Parathyroid adenoma (tissue), 2 donors: ENCODE results near the gene GLB1L3.

Source experiments
- H2AFZ ChIP-seq: fragments of 300-600 bp; sonication (generic); one replicate; pipeline ENCODE4 v1.7.0; 2017; ENCODE audit warnings: antibody characterized with exemption, mild to moderate bottlenecking
- H3K27ac ChIP-seq: fragments of 300-600 bp; sonication (generic); one replicate; pipeline ENCODE4 v1.7.0; 2017
- H3K27me3 ChIP-seq: fragments of 300-600 bp; sonication (generic); one replicate; pipeline ENCODE4 v1.7.0; 2017; ENCODE audit warnings: low read length; ENCODE audit not compliant: control insufficient read depth, insufficient read depth
- H3K36me3 ChIP-seq: fragments of 300-600 bp; sonication (generic); one replicate; pipeline ENCODE4 v1.7.0; 2017; ENCODE audit warnings: low read length; ENCODE audit not compliant: control insufficient read depth, insufficient read depth
- H3K4me1 ChIP-seq: fragments of 300-600 bp; sonication (generic); one replicate; pipeline ENCODE4 v1.7.0; 2017; ENCODE audit warnings: control low read depth
- H3K4me2 ChIP-seq: fragments of 300-600 bp; sonication (generic); one replicate; pipeline ENCODE4 v1.7.0; 2017; ENCODE audit warnings: low read length
- H3K4me3 ChIP-seq: fragments of 300-600 bp; sonication (generic); one replicate; pipeline ENCODE4 v1.7.0; 2017; ENCODE audit warnings: low read depth, low read length
- H3K79me2 ChIP-seq: fragments of 300-600 bp; sonication (generic); one replicate; pipeline ENCODE4 v1.7.0; 2017; ENCODE audit warnings: control low read depth
- H3K9ac ChIP-seq: fragments of 300-600 bp; sonication (generic); one replicate; pipeline ENCODE4 v1.7.0; 2017; ENCODE audit warnings: mild to moderate bottlenecking
- H3K9me3 ChIP-seq: fragments of 300-600 bp; sonication (generic); one replicate; pipeline ENCODE4 v1.7.0; 2017; ENCODE audit warnings: low read length; ENCODE audit not compliant: control insufficient read depth
- TF ChIP-seq, protein P1 (sequence below): fragments of 300-600 bp; sonication (generic); IDR thresholded peaks from one replicate; pipeline ENCODE4 v1.7.0; 2017; ENCODE audit warnings: antibody characterized with exemption, mild to moderate bottlenecking
- donor health status: primary hyperparathyroidism.

The GLB1L3 gene

DNA sequence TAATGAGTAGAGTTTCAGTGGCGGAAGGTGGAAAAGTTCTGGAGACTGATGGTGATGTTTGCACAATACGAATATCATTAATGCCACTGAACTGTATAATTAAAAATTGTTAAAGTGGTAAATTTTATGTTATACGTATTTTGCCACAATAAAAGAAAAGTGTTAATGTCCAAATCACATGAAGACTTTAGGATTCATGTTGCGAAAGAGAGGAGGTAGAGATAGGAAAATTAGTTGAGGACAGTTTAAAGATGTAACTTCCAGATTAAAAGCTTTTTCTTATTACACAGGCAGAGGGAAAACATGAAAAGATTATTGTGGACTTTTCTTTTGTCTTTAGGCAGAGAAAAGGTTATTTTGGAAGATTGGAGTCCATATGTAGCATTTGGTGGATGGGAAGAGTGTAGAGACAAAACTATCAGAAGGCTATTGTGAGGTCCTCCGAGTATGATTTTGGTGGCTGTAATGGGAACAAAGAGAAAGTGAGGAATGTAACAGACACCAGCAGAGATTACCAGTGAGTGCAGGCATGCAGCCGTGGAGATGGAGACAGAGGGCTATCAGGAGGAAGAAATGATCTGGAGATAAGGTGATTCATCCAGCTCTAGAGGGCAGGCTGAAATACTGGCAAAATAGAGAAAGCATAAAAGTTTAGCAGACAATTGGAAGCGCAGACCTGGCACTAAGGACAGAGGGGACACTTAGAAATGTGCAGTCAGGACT is 39.2 kb upstream of the GLB1L3 start:
- Histone ChIP-seq H3K36me3 (no peaks in the 10 kb centered on the region), H3K4me3 (no peak overlapping the region), H2AFZ (no peak overlapping the region), H3K4me1 (peaks cover 23% of the 10 kb centered on the region), H3K9me3 (no peaks in the 10 kb centered on the region), H3K27me3 (no peaks in the 10 kb centered on the region), H3K27ac (peak overlapping the region; percentile 63), H3K9ac (no peak overlapping the region), H3K79me2 (no peaks in the 10 kb centered on the region), H3K4me2 (no peak overlapping the region)
- TF ChIP-seq, protein P1, sequence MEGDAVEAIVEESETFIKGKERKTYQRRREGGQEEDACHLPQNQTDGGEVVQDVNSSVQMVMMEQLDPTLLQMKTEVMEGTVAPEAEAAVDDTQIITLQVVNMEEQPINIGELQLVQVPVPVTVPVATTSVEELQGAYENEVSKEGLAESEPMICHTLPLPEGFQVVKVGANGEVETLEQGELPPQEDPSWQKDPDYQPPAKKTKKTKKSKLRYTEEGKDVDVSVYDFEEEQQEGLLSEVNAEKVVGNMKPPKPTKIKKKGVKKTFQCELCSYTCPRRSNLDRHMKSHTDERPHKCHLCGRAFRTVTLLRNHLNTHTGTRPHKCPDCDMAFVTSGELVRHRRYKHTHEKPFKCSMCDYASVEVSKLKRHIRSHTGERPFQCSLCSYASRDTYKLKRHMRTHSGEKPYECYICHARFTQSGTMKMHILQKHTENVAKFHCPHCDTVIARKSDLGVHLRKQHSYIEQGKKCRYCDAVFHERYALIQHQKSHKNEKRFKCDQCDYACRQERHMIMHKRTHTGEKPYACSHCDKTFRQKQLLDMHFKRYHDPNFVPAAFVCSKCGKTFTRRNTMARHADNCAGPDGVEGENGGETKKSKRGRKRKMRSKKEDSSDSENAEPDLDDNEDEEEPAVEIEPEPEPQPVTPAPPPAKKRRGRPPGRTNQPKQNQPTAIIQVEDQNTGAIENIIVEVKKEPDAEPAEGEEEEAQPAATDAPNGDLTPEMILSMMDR: no peak

DNA sequence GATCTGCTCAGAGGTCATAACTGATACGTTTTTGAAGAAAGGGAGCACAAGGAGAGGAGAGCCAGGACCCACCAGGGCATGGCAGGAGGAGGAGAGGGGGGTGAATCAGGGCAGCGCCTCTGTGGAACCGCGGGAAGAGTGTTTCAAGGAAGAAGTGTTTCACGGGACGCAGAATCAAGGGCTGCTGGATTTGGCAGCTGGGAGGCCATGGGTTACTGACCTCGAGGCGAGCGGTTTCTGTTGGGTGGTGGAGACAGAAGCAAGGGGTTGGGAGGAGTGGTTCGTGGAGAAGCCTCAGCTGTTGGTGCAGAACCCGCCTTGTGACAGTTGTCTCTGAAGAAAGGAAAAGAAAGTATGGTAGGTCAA is 38.6 kb upstream of the GLB1L3 start:
- TF ChIP-seq, protein P1: no peak
- Histone ChIP-seq H3K9ac (no peak overlapping the region), H3K36me3 (no peaks in the 10 kb centered on the region)

DNA sequence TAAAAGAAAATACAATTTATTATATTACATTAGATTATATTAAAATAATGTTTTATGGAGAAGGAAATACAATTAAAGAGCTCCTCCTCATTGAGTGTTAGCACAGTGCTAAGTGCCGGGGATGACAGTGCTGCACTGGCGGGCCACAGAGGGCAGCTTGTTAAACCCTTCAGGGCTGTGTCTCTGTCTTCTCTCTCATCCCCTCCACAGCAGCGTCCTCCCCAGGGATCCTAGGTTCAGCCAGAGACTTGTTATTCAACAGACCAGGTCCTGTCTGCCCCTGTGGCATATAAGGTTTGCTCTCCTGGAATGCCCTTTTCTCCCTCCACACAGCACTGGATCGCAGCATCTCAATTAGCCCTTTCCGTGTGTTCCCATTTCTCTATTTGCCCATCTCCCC is 37.2 kb upstream of the GLB1L3 start:
- TF ChIP-seq, protein P1: no peak
- Histone ChIP-seq H2AFZ (no peak overlapping the region), H3K79me2 (no peaks in the 10 kb centered on the region), H3K9me3 (no peaks in the 10 kb centered on the region), H3K9ac (no peak overlapping the region), H3K4me2 (no peak overlapping the region), H3K36me3 (no peaks in the 10 kb centered on the region), H3K27me3 (no peaks in the 10 kb centered on the region), H3K27ac (no peak overlapping the region), H3K4me1 (peaks cover 16% of the 10 kb centered on the region), H3K4me3 (no peak overlapping the region)

More for the DNA sequence above, 38.6 kb upstream of the GLB1L3 start:
- Histone ChIP-seq H3K4me1 (peaks cover 22% of the 10 kb centered on the region), H3K4me2 (no peak overlapping the region), H3K27ac (peak overlapping the region; percentile 63), H2AFZ (no peak overlapping the region), H3K79me2 (no peaks in the 10 kb centered on the region), H3K9me3 (no peaks in the 10 kb centered on the region), H3K4me3 (no peak overlapping the region), H3K27me3 (no peaks in the 10 kb centered on the region)

DNA sequence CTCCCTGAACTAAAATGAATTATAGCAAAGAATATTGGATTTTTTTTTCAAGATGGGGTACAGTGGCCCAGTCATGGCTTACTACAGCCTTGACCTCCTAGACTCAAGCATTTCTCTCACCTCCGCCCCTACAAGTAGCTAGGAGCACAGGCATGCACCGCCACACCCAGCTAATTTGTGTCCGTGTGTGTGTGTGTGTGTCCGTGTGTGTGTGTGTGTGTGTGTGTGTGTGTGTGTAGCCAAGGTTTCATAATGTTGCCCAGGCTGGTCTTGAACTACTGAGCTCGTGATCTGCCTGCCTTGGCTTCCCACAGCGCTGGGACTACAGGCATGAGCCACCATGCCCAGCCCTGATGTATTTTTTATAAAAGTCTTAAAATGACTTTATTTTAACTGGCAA is 35.6 kb upstream of the GLB1L3 start:
- Histone ChIP-seq H3K36me3 (no peaks in the 10 kb centered on the region), H3K27ac (no peak overlapping the region), H3K9ac (no peak overlapping the region), H3K4me1 (peaks cover 10% of the 10 kb centered on the region), H3K9me3 (no peaks in the 10 kb centered on the region), H2AFZ (no peak overlapping the region), H3K4me2 (no peak overlapping the region), H3K27me3 (no peaks in the 10 kb centered on the region), H3K4me3 (no peak overlapping the region), H3K79me2 (no peaks in the 10 kb centered on the region)
- TF ChIP-seq, protein P1: no peak

DNA sequence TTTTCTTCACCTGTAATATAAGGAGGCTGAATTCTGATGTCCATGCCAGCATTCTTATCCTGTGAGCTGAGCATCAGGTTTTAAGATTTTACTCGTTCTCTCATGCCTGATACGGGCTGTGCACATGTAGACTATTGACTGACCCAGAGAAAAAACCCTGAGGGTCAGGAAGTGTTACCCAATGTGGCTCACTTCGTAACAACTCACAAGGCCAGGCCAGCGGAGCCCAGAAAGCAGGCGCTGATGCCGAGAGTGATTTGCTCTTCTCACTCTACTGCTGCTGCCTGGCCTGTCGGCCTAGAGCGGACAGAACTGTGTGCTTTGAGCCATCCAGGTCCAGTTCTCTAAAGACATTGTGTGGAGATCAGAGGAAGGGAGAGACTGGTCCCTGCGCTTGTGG is 33.8 kb upstream of the GLB1L3 start:
- H3K27me3 ChIP-seq: no peaks in the 10 kb centered on the region
- H3K4me3 ChIP-seq: no peak overlapping the region
- peaks cover 6% of the 10 kb centered on the region for H3K4me1 ChIP-seq
- H3K4me2 ChIP-seq: no peak overlapping the region
- no peaks in the 10 kb centered on the region for H3K9me3 ChIP-seq
- TF ChIP-seq, protein P1: no peak
- no peak overlapping the region for H2AFZ ChIP-seq
- no peak overlapping the region for H3K27ac ChIP-seq
- no peaks in the 10 kb centered on the region for H3K79me2 ChIP-seq
- H3K36me3 ChIP-seq: no peaks in the 10 kb centered on the region
- no peak overlapping the region for H3K9ac ChIP-seq
